Measurements from ENCODE around the gene ZGPAT.

DNA sequence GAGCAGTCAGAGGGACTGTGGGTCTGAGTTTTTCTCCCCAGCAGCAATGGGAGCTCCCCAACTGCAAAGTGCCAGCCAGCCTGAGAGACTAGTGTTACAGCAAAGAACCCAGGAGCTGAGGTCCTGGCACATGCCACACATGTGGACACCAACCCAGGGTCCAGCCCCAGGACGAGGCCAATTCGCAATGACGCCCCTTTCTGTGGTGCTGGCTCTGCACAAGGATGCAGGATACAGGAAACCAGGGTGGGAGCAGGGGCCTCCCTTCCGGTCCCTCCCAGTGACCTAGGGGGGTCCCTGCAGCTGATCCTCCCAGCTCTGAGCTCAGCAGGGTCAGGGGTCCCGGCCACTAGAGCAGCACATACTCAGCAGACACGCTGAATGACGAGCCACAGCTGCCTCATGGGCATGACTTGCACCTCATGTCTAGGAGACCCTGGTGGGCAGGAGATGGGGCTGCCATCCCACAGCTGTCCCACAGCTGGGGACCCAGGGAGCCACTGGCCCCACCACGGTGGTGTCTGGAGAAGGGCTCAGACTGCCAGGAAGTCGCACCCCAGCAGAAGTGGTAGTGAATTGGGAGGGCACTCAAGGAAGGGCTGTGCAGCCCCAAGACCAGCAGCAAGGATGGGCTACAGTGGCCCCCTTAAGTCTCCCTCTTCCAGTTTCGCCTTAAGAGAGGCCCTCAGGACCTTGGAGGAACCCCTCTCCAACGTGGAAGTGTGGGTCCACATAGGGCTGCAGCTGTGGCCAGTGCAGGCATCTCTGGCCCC is 3.7 kb upstream of the ZGPAT start:
- TF ChIP-seq POLR2A (IDR thresholded peaks at IDR 0.05) (no peak), EP300 (IDR thresholded peaks at IDR 0.05) (no peak)
